Measurements from ENCODE around the gene IL4R. TPM values are rescaled to one million over a fixed set of nuclear protein-coding genes. Genes with fewer than 3 reads are reported as not detected.

The IL4R gene
- total RNA-seq, 4 donors from 2014 or later = 84.9 to 97.9 (median 89.8) TPM

- no peak for DNase-seq
- no peaks in the 10 kb centered on the region for H3K27me3 ChIP-seq
- no peaks in the 10 kb centered on the region for H3K9me3 ChIP-seq
Observed at GRCh38 chr16:27369806-27370205, 56.0 kb downstream of the IL4R start.

DNA sequence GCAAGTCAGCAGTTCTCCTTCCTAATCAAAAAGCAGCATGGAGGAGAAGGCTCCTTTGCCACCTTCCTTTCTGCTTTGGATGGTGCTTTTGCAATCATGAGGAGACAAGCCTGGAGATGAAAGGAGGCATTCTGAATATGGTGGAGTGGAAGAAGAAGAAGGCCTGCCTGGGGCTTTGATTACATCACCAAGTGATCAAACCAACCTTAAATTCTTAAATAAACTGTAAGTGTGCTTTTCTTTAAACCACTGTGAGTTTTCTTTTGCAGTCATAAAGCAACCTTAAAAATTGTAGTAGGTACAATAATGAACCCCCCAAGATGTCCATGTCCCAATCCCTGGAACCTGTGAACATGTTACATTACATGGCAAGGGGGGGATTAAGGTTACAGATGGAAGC lies 56.5 kb downstream of the IL4R start:
- Histone ChIP-seq H3K27me3 (no peaks in the 10 kb centered on the region), H3K9me3 (no peaks in the 10 kb centered on the region), H3K4me1 (peaks cover 6 to 34% (median 13%) of the 10 kb centered on the region in 3 donors), H3K4me3 (no peak overlapping the region), H3K36me3 (no peaks in the 10 kb centered on the region), H3K27ac (no peak overlapping the region)
- DNase-seq = no peak
- TF ChIP-seq POLR2A (IDR thresholded peaks at IDR 0.05) (no peak), CTCF (IDR thresholded peaks at IDR 0.05) (no peak)
- intact Hi-C loops (cut with DNase I) = no loop called here

More at GRCh38 chr16:27369806-27370205, 56.0 kb downstream of the IL4R start:
- TF ChIP-seq CTCF (IDR thresholded peaks at IDR 0.05) (no peak), POLR2A (IDR thresholded peaks at IDR 0.05) (no peak)
- 81 to 87% methylated on average over 3 of the region's 3 CpGs for WGBS, 2 donors
- Histone ChIP-seq H3K4me1 (peaks cover 6 to 34% (median 15%) of the 10 kb centered on the region in 3 donors), H3K4me3 (no peak overlapping the region), H3K27ac (no peak overlapping the region), H3K36me3 (no peaks in the 10 kb centered on the region)
- intact Hi-C loops (cut with DNase I) = loop anchor here (5.0 kb wide), 1 partner anchor 133 kb away; no protein-coding TSS in a partner anchor

DNA sequence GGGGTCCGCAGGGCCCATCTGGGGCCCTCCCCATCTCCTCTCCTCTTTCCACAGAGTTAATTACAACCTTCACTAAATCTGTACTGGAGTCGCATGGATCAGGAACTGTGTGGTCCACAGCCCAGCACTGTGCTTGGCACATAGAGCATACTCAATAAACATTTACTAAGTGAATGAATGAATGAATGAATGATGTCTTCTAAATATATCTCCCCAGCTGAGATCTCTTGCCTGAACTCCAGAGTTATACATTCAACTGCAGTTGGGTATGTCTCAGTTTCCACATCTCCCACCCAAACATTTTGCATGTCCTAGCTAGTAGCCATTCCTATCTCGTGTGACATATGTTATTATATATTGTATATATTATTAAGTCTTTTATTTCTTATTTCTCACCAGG lies 59.5 kb downstream of the IL4R start:
- H3K27ac ChIP-seq = no peak overlapping the region
- no peak overlapping the region for H3K4me3 ChIP-seq
- no peak for DNase-seq
- intact Hi-C loops (cut with DNase I) = no loop called here
- no peaks in the 10 kb centered on the region for H3K27me3 ChIP-seq
- H3K36me3 ChIP-seq = no peaks in the 10 kb centered on the region
- WGBS, 2 donors = 81 to 83% methylated on average over 3 of the region's 3 CpGs
- peaks cover 0 to 12% (median 0%) of the 10 kb centered on the region in 3 donors for H3K4me1 ChIP-seq
- no peak for TF ChIP-seq POLR2A (IDR thresholded peaks at IDR 0.05)
- TF ChIP-seq CTCF (IDR thresholded peaks at IDR 0.05) = no peak
- H3K9me3 ChIP-seq = no peaks in the 10 kb centered on the region

DNA sequence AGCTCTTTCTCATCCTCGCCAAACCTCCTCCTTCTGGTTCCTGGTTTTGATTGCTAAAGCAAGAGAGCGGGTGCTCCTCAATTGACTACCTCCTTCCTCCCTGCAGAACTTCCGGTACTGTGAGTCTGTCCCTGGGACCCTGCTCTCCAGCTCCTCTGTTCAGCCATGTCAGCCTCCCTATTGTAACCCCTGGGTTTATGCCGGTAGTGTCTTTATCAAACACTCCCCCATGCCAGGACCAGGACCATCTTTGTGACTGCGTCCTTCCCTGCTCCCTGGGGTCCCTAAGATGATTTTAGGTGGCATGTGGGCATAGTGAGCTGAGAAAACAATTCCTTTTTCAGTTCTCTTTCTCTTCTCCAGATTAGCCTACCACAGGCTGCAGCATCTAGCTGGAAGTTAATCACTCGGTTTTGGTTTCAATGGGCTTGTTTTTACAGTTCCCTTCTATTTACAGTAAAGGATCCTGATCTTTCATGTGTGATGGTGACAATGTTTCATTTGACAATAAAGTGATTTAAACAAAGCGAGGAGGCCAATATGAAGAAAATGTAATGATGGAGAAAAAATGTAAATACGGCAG lies 60.5 kb downstream of the IL4R start:
- H3K27ac ChIP-seq = peak overlapping the region in 2 of 4 donors; percentile 31 to 50

More for the DNA sequence above, 60.5 kb downstream of the IL4R start:
- intact Hi-C loops (cut with DNase I) = no loop called here
- Histone ChIP-seq H3K4me1 (peaks cover 0 to 10% (median 0%) of the 10 kb centered on the region in 3 donors), H3K9me3 (no peaks in the 10 kb centered on the region), H3K4me3 (no peak overlapping the region), H3K27me3 (no peaks in the 10 kb centered on the region), H3K36me3 (no peaks in the 10 kb centered on the region)
- 58 to 67% methylated on average over 7 to 8 of the region's 8 CpGs for WGBS, 2 donors
- DNase-seq = no peak
- TF ChIP-seq POLR2A (IDR thresholded peaks at IDR 0.05) (no peak), CTCF (IDR thresholded peaks at IDR 0.05) (no peak)
